MM.1S (cell line): ENCODE data around the gene STARD4.

Experiments used
- DNase-seq: peaks from one replicate; pipeline ENCODE4 v3.0.0-alpha.2; 2015
- H2AFZ ChIP-seq: fragments of 300-600 bp; sonication (generic); 2 replicates; pipeline ENCODE4 v1.6.0; 2016; ENCODE audit warnings: antibody characterized with exemption, low read length
- H3F3A ChIP-seq: fragments of 300-600 bp; sonication (generic); 2 replicates; pipeline ENCODE4 v1.6.1; 2016; ENCODE audit warnings: mild to moderate bottlenecking, antibody characterized with exemption, low read length, moderate library complexity, mixed read lengths; ENCODE audit not compliant: insufficient read depth
- H3K27ac ChIP-seq: fragments of 300-600 bp; sonication (generic); 2 replicates; pipeline ENCODE4 v1.5.1; 2016; ENCODE audit warnings: mild to moderate bottlenecking, low read length
- H3K27me3 ChIP-seq: fragments of 300-600 bp; sonication (generic); replicated peaks from 2 replicates; pipeline ENCODE4 v1.6.0; 2016; ENCODE audit warnings: low read length; ENCODE audit not compliant: insufficient read depth
- H3K36me3 ChIP-seq: fragments of 300-600 bp; sonication (generic); replicated peaks from 2 replicates; pipeline ENCODE4 v1.6.1; 2016; ENCODE audit warnings: mild to moderate bottlenecking, low read length, mixed read lengths; ENCODE audit not compliant: insufficient read depth
- H3K4me1 ChIP-seq: fragments of 300-600 bp; sonication (generic); 2 replicates; pipeline ENCODE4 v1.6.1; 2016; ENCODE audit warnings: low read length, mixed read lengths
- H3K4me2 ChIP-seq: fragments of 300-600 bp; sonication (generic); 2 replicates; pipeline ENCODE4 v1.6.0; 2016; ENCODE audit warnings: low read depth, low read length
- H3K4me3 ChIP-seq: fragments of 300-600 bp; sonication (generic); 2 replicates; pipeline ENCODE4 v1.5.1; 2016; ENCODE audit warnings: low read length, mixed read lengths
- H3K79me2 ChIP-seq: fragments of 300-600 bp; sonication (generic); 2 replicates; pipeline ENCODE4 v1.6.1; 2016; ENCODE audit warnings: mixed run types, low read length, mixed read lengths
- H3K9ac ChIP-seq: fragments of 300-600 bp; sonication (generic); 2 replicates; pipeline ENCODE4 v1.6.1; 2016; ENCODE audit warnings: low read length, mixed read lengths
- H3K9me2 ChIP-seq: fragments of 300-600 bp; sonication (generic); replicated peaks from 2 replicates; pipeline ENCODE4 v1.6.1; 2016; ENCODE audit warnings: mild to moderate bottlenecking, low read length, mixed read lengths; ENCODE audit not compliant: insufficient read depth
- H3K9me3 ChIP-seq: fragments of 300-600 bp; sonication (generic); replicated peaks from 2 replicates; pipeline ENCODE4 v1.6.1; 2016; ENCODE audit warnings: mild to moderate bottlenecking, low read length, mixed read lengths; ENCODE audit not compliant: insufficient read depth
- H4K20me1 ChIP-seq: fragments of 300-600 bp; sonication (generic); 2 replicates; pipeline ENCODE4 v1.6.1; 2016; ENCODE audit warnings: mild to moderate bottlenecking, low read length, moderate library complexity, mixed read lengths; ENCODE audit not compliant: insufficient read depth
- EZH2 ChIP-seq: fragments of 300-600 bp; sonication (generic); optimal IDR thresholded peaks from 2 replicates; pipeline ENCODE3; 2017; ENCODE audit warnings: low read depth, mild to moderate bottlenecking, antibody characterized with exemption, low read length, mixed read lengths
- EZH2phosphoT487 ChIP-seq: fragments of 300-600 bp; sonication (generic); IDR thresholded peaks from 2 replicates; pipeline ENCODE4 v1.6.1; 2018; ENCODE audit warnings: antibody characterized with exemption, low read length
- TF ChIP-seq, protein P1 (sequence below): fragments of 300-600 bp; sonication (generic); IDR thresholded peaks from 2 replicates; pipeline ENCODE4 v1.5.1; 2016; ENCODE audit warnings: antibody characterized with exemption, low read length, mixed read lengths

The STARD4 gene

DNA sequence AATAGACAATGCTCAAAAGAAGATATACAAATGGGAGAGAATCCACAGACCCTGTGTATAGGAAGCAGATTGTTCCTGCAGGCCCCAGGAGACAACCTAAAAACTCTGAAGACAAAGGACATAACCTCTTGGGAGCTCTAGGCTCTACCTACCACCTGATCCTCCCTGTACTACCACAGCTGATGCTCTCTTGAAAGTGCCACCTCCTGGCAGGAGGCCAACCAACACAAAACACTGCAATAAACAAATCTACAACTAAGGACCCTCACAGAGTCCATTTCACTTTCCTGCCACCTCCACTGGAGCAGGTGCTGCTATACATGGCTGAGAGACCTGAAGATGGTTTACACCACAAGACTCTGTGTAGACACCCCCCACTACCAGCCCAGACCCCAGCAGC lies 49.0 kb downstream of the STARD4 start:
- no peak for TF ChIP-seq EZH2
- TF ChIP-seq EZH2phosphoT487: no peak
- TF ChIP-seq, protein P1, sequence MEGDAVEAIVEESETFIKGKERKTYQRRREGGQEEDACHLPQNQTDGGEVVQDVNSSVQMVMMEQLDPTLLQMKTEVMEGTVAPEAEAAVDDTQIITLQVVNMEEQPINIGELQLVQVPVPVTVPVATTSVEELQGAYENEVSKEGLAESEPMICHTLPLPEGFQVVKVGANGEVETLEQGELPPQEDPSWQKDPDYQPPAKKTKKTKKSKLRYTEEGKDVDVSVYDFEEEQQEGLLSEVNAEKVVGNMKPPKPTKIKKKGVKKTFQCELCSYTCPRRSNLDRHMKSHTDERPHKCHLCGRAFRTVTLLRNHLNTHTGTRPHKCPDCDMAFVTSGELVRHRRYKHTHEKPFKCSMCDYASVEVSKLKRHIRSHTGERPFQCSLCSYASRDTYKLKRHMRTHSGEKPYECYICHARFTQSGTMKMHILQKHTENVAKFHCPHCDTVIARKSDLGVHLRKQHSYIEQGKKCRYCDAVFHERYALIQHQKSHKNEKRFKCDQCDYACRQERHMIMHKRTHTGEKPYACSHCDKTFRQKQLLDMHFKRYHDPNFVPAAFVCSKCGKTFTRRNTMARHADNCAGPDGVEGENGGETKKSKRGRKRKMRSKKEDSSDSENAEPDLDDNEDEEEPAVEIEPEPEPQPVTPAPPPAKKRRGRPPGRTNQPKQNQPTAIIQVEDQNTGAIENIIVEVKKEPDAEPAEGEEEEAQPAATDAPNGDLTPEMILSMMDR: no peak
- H3K27me3 ChIP-seq: no peaks in the 10 kb centered on the region
- no peaks in the 10 kb centered on the region for H4K20me1 ChIP-seq
- H3K9ac ChIP-seq: no peak overlapping the region
- no peak overlapping the region for H3K4me3 ChIP-seq
- no peaks in the 10 kb centered on the region for H3F3A ChIP-seq
- no peaks in the 10 kb centered on the region for H3K9me3 ChIP-seq
- H3K9me2 ChIP-seq: no peaks in the 10 kb centered on the region
- no peaks in the 10 kb centered on the region for H3K4me1 ChIP-seq
- H3K36me3 ChIP-seq: no peaks in the 10 kb centered on the region
- no peak for DNase-seq
- no peak overlapping the region for H2AFZ ChIP-seq
- no peak overlapping the region for H3K4me2 ChIP-seq
- no peak overlapping the region for H3K27ac ChIP-seq
- H3K79me2 ChIP-seq: no peaks in the 10 kb centered on the region

DNA sequence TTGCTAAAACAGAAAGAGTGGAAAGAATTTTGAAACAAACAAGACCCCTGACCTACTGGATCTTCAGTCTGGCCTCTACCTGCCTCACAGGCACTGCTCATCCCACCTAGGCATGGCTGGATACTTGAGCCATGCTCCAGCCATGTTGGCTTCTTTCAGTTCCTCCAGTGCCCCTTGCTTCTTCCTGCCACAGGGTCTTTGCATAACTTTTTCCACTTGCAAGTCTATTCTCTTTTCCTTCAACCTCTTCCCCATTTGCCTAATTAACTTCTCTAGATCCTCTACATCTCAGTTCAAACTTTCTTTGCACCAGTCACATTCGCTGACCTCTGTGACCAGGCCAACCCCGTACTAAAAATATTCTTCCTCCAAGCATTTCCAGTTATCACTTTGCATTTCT lies 50.4 kb downstream of the STARD4 start:
- H3K4me1 ChIP-seq: no peaks in the 10 kb centered on the region
- H3K9me3 ChIP-seq: no peaks in the 10 kb centered on the region
- H2AFZ ChIP-seq: no peak overlapping the region
- no peak overlapping the region for H3K4me3 ChIP-seq
- H3K36me3 ChIP-seq: no peaks in the 10 kb centered on the region
- no peak overlapping the region for H3K27ac ChIP-seq
- no peaks in the 10 kb centered on the region for H4K20me1 ChIP-seq
- H3F3A ChIP-seq: no peaks in the 10 kb centered on the region
- no peaks in the 10 kb centered on the region for H3K79me2 ChIP-seq
- no peak for DNase-seq
- no peak for TF ChIP-seq EZH2
- TF ChIP-seq, protein P1: no peak
- no peak for TF ChIP-seq EZH2phosphoT487
- H3K9ac ChIP-seq: no peak overlapping the region
- no peaks in the 10 kb centered on the region for H3K9me2 ChIP-seq
- no peak overlapping the region for H3K4me2 ChIP-seq
- no peaks in the 10 kb centered on the region for H3K27me3 ChIP-seq

DNA sequence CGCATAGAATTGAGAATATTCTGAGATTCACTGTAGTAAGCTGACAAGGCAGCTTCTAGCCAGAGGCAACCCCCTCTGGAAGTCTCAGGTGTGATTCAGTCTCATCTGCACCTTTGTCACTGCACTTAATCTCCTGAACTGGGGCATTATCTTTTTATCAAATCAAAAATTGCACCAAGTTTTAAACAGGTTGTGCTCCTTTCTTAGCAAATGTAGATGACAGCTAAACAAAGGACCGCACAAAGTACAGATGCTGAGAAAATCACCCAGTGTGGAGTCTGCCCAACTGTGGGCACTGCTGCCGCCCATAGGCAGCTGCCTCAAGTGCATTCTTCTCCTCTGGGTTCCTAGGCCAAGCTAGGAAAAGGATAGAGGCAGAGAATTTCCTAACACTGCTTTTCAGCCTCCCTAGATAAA lies 51.1 kb downstream of the STARD4 start:
- Histone ChIP-seq H2AFZ (no peak overlapping the region), H4K20me1 (no peaks in the 10 kb centered on the region), H3K9me3 (no peaks in the 10 kb centered on the region), H3K27me3 (no peaks in the 10 kb centered on the region), H3K9me2 (no peaks in the 10 kb centered on the region), H3K9ac (no peak overlapping the region), H3F3A (no peaks in the 10 kb centered on the region), H3K36me3 (no peaks in the 10 kb centered on the region), H3K4me1 (no peaks in the 10 kb centered on the region), H3K4me2 (no peak overlapping the region), H3K79me2 (no peaks in the 10 kb centered on the region), H3K4me3 (no peak overlapping the region), H3K27ac (no peak overlapping the region)
- TF ChIP-seq, protein P1: peak; percentile 21; the same call in 1 of the 2 replicates
- TF ChIP-seq EZH2: no peak
- no peak for DNase-seq
